PFSK-1 (cell line): ENCODE measurements around the gene PPP4R2.

Source experiments
- FOXP2 ChIP-seq: optimal IDR thresholded peaks from 2 replicates; pipeline ENCODE3; 2011; ENCODE audit warnings: borderline replicate concordance, control low read depth, inconsistent platforms; ENCODE audit not compliant: insufficient read depth; ENCODE audit errors: extremely low read length, extremely low read depth
- POLR2AphosphoS5 ChIP-seq: IDR thresholded peaks from 2 replicates; pipeline ENCODE4 v1.6.1; 2012; ENCODE audit warnings: low read depth, mild to moderate bottlenecking, control low read depth, low read length, moderate library complexity
- REST ChIP-seq, 2 experiments: IDR thresholded peaks; 2 replicates each; pipeline versions ENCODE4 v1.6.1 to v1.8.0; 2011 to 2012; ENCODE audit warnings: low read depth in 2 of 2, low read length in 2 of 2, control low read depth in 1 of 2, inconsistent platforms in 1 of 2, mild to moderate bottlenecking in 1 of 2, moderate library complexity in 1 of 2; ENCODE audit not compliant: insufficient read depth in 1 of 2
- SIN3A ChIP-seq: IDR thresholded peaks from 2 replicates; pipeline ENCODE4 v1.6.1; 2012; ENCODE audit warnings: mild to moderate bottlenecking, low read length, moderate library complexity, borderline replicate concordance; ENCODE audit not compliant: insufficient read depth
- TAF1 ChIP-seq: IDR thresholded peaks from 2 replicates; pipeline ENCODE4 v1.6.1; 2012; ENCODE audit warnings: low read length, control low read depth, borderline replicate concordance; ENCODE audit not compliant: insufficient read depth

PPP4R2 gene

GRCh38 chr3:73018298-73018697, 21.7 kb downstream of the PPP4R2 start:
- TF ChIP-seq POLR2AphosphoS5 (no peak), TAF1 (no peak), REST (IDR thresholded peaks at IDR 0.05; ENCODE audit: insufficient read depth in 1 of 2, low read depth in 2 of 2, low read length in 2 of 2) (no peak), SIN3A (no peak), FOXP2 (no peak)

- TF ChIP-seq REST (IDR thresholded peaks at IDR 0.05; ENCODE audit: insufficient read depth in 1 of 2, low read depth in 2 of 2, low read length in 2 of 2): no peak
- TF ChIP-seq FOXP2: no peak
- TF ChIP-seq TAF1: no peak
- no peak for TF ChIP-seq SIN3A
- TF ChIP-seq POLR2AphosphoS5: no peak
Measured at GRCh38 chr3:73018790-73019441, 22.3 kb downstream of the PPP4R2 start.

GRCh38 chr3:73021301-73021835, 24.8 kb downstream of the PPP4R2 start:
- TF ChIP-seq FOXP2 (no peak), TAF1 (no peak), SIN3A (no peak), REST (IDR thresholded peaks at IDR 0.05; ENCODE audit: insufficient read depth in 1 of 2, low read depth in 2 of 2, low read length in 2 of 2) (no peak), POLR2AphosphoS5 (no peak)

- TF ChIP-seq SIN3A: no peak
- TF ChIP-seq FOXP2: no peak
- TF ChIP-seq TAF1: no peak
- no peak for TF ChIP-seq REST (IDR thresholded peaks at IDR 0.05; ENCODE audit: insufficient read depth in 1 of 2, low read depth in 2 of 2, low read length in 2 of 2)
- TF ChIP-seq POLR2AphosphoS5: no peak
Measured at GRCh38 chr3:73024836-73025235, 28.2 kb downstream of the PPP4R2 start.
